Mononuclear cell (primary cell): Measurements from ENCODE around the gene MTFR2. TPM values are rescaled to one million over a fixed set of nuclear protein-coding genes. Genes with fewer than 3 reads are reported as not detected.

Experiments used
- H3K27me3 ChIP-seq: 2 replicates; pipeline ENCODE4 v1.6.0; 2011; ENCODE audit warnings: low read length, control low read depth; ENCODE audit not compliant: insufficient read depth
- H3K4me1 ChIP-seq: 2 replicates; pipeline ENCODE4 v1.5.1; 2011; ENCODE audit warnings: mild to moderate bottlenecking, low read length, control low read depth; ENCODE audit not compliant: insufficient read depth
- H3K4me3 ChIP-seq: 2 replicates; pipeline ENCODE4 v1.5.1; 2011; ENCODE audit warnings: mild to moderate bottlenecking, low read length, moderate library complexity
- H3K9me3 ChIP-seq: 2 replicates; pipeline ENCODE4 v1.5.1; 2011; ENCODE audit warnings: low read depth, mild to moderate bottlenecking, control low read depth, low read length
- total RNA-seq: library from RNA; depleted of rRNA; stranded (reverse); fragments of >200 nt; gene quantifications from one replicate; pipeline ENCODE4 v1.2.3, GENCODE V29; 2012

MTFR2 gene
- 3.9 TPM for total RNA-seq

- H3K27me3 ChIP-seq, result no peaks in the 10 kb centered on the region
- peak within 1 kb of the TSS; percentile 66 for H3K4me3 ChIP-seq
- no peaks in the 10 kb centered on the region for H3K9me3 ChIP-seq
- peaks cover 20% of the 10 kb centered on the region for H3K4me1 ChIP-seq
Observed at GRCh38 chr6:136249811-136250685, at the start of gene MTFR2. Gene MTFR2, minus strand, starts transcription at chr6:136250311. Its CDS starts 1,212 bp downstream, at chr6:136249099.

GRCh38 chr6:136294621-136295020 is 44.5 kb upstream of the MTFR2 start:
- Histone ChIP-seq H3K9me3 (no peaks in the 10 kb centered on the region), H3K4me3 (no peak overlapping the region), H3K27me3 (no peaks in the 10 kb centered on the region), H3K4me1 (peaks cover 13% of the 10 kb centered on the region)

- Histone ChIP-seq H3K4me3 (peak overlapping the region; percentile 94), H3K4me1 (peaks cover 42% of the 10 kb centered on the region), H3K9me3 (no peaks in the 10 kb centered on the region), H3K27me3 (no peaks in the 10 kb centered on the region)
Observed at GRCh38 chr6:136290410-136291010, 40.4 kb upstream of the MTFR2 start.

GRCh38 chr6:136289579-136290409 is 39.7 kb upstream of the MTFR2 start, which contains the start of gene BCLAF1:
Gene BCLAF1, minus strand, starts transcription at chr6:136289846. Its CDS starts 9,980 bp downstream, at chr6:136279866.
- Histone ChIP-seq H3K27me3 (no peaks in the 10 kb centered on the region), H3K4me3 (peak within 1 kb of the TSS; percentile 94), H3K4me1 (peaks cover 49% of the 10 kb centered on the region), H3K9me3 (no peaks in the 10 kb centered on the region)

- H3K4me1 ChIP-seq, result peaks cover 53% of the 10 kb centered on the region
Observed at GRCh38 chr6:136289327-136289578, 39.1 kb upstream of the MTFR2 start.

GRCh38 chr6:136288566-136289326 is 38.6 kb upstream of the MTFR2 start:
- H3K4me1 ChIP-seq, result peaks cover 55% of the 10 kb centered on the region

More at GRCh38 chr6:136289327-136289578, 39.1 kb upstream of the MTFR2 start:
- peak overlapping the region; percentile 94 for H3K4me3 ChIP-seq
- no peaks in the 10 kb centered on the region for H3K9me3 ChIP-seq
- no peaks in the 10 kb centered on the region for H3K27me3 ChIP-seq

GRCh38 chr6:136284909-136285308 is 34.8 kb upstream of the MTFR2 start:
- Histone ChIP-seq H3K4me1 (peaks cover 48% of the 10 kb centered on the region), H3K27me3 (no peaks in the 10 kb centered on the region), H3K4me3 (no peak overlapping the region), H3K9me3 (no peaks in the 10 kb centered on the region)

More at GRCh38 chr6:136288566-136289326, 38.6 kb upstream of the MTFR2 start:
- Histone ChIP-seq H3K4me3 (peak overlapping the region; percentile 94), H3K9me3 (no peaks in the 10 kb centered on the region), H3K27me3 (no peaks in the 10 kb centered on the region)

GRCh38 chr6:136282906-136283305 is 32.8 kb upstream of the MTFR2 start:
- Histone ChIP-seq H3K27me3 (no peaks in the 10 kb centered on the region), H3K4me3 (no peak overlapping the region), H3K9me3 (no peaks in the 10 kb centered on the region), H3K4me1 (peaks cover 43% of the 10 kb centered on the region)

GRCh38 chr6:136280032-136280609 is 30.0 kb upstream of the MTFR2 start:
- Histone ChIP-seq H3K4me1 (peaks cover 16% of the 10 kb centered on the region), H3K27me3 (no peaks in the 10 kb centered on the region), H3K9me3 (no peaks in the 10 kb centered on the region), H3K4me3 (no peak overlapping the region)

- H3K4me3 ChIP-seq, result no peak overlapping the region
- H3K27me3 ChIP-seq, result no peaks in the 10 kb centered on the region
- no peaks in the 10 kb centered on the region for H3K4me1 ChIP-seq
- no peaks in the 10 kb centered on the region for H3K9me3 ChIP-seq
Observed at GRCh38 chr6:136274062-136274461, 24.0 kb upstream of the MTFR2 start.

GRCh38 chr6:136265101-136265500 is 15.0 kb upstream of the MTFR2 start:
- no peaks in the 10 kb centered on the region for H3K4me1 ChIP-seq
- no peaks in the 10 kb centered on the region for H3K9me3 ChIP-seq
- no peak overlapping the region for H3K4me3 ChIP-seq
- H3K27me3 ChIP-seq, result no peaks in the 10 kb centered on the region

- Histone ChIP-seq H3K27me3 (no peaks in the 10 kb centered on the region), H3K4me3 (no peak overlapping the region), H3K4me1 (no peaks in the 10 kb centered on the region), H3K9me3 (no peaks in the 10 kb centered on the region)
Observed at GRCh38 chr6:136262940-136263339, 12.8 kb upstream of the MTFR2 start.

GRCh38 chr6:136254851-136255466 is 4.8 kb upstream of the MTFR2 start:
- no peaks in the 10 kb centered on the region for H3K27me3 ChIP-seq
- H3K9me3 ChIP-seq, result no peaks in the 10 kb centered on the region
- peaks cover 10% of the 10 kb centered on the region for H3K4me1 ChIP-seq
- no peak overlapping the region for H3K4me3 ChIP-seq

GRCh38 chr6:136253734-136254133 is 3.6 kb upstream of the MTFR2 start:
- no peak overlapping the region for H3K4me3 ChIP-seq
- H3K27me3 ChIP-seq, result no peaks in the 10 kb centered on the region
- H3K4me1 ChIP-seq, result peaks cover 20% of the 10 kb centered on the region
- no peaks in the 10 kb centered on the region for H3K9me3 ChIP-seq
